AG04449 (cell line): ENCODE results near the gene ACBD4.

Experiments used
- CTCF ChIA-PET: fragments of 350-600 bp; formaldehyde crosslinking; extraction: SDS; loops from one replicate; lab custom pipeline; 2021; ENCODE audit warnings: antibody characterized with exemption; lab: Yijun Ruan, JAX
- POLR2A ChIA-PET: fragments of 400-600, 350-600 bp; formaldehyde crosslinking; extraction: SDS; loops from one replicate; lab custom pipeline; 2020; ENCODE audit warnings: antibody characterized with exemption, inconsistent platforms; lab: Yijun Ruan, JAX
- DNase-seq: peaks from one replicate; pipeline ENCODE4 v3.0.0-alpha.2; 2010; ENCODE audit warnings: low read depth, low spot score
- H3K4me3 ChIP-seq: 2 replicates; pipeline ENCODE4 v1.5.1; 2011; ENCODE audit warnings: low read depth, mild to moderate bottlenecking, control low read depth, low read length
- CTCF ChIP-seq: IDR thresholded peaks from one replicate; pipeline ENCODE4 v1.5.1; 2011; ENCODE audit warnings: mild to moderate bottlenecking, moderate library complexity, low read length, control low read depth, inconsistent platforms; ENCODE audit not compliant: insufficient read depth; ENCODE audit errors: missing control alignments

ACBD4 gene

GRCh38 chr17:45186801-45187354 lies 51.4 kb downstream of the ACBD4 start:
- ChIA-PET CTCF (interaction anchor here (3.2 kb wide), 1 partner anchor 11 kb away, joined by 34 read pairs; no protein-coding TSS in a partner anchor), POLR2A (interaction anchor here (0.5 to 0.6 kb wide), 2 partner anchors 39 to 128 kb away, joined by 3 read pairs; partner anchors contain the start of gene HEXIM1)
- H3K4me3 ChIP-seq, result no peak overlapping the region
- DNase-seq, result no peak
- no peak for TF ChIP-seq CTCF

GRCh38 chr17:45189009-45189408 lies 53.5 kb downstream of the ACBD4 start:
- ChIA-PET CTCF (interaction anchor here (0.7 to 20.5 kb wide), 4 partner anchors 9 to 54 kb away, joined by 3 to 677 read pairs (median 22); partner anchors contain the start of genes ACBD4 and PLCD3), POLR2A (interaction anchor here (0.6 kb wide), 1 partner anchor 730 kb away, joined by 3 read pairs; no protein-coding TSS in a partner anchor)
- DNase-seq, result no peak
- no peak overlapping the region for H3K4me3 ChIP-seq
- TF ChIP-seq CTCF, result no peak

GRCh38 chr17:45190503-45191255 lies 55.2 kb downstream of the ACBD4 start:
- CTCF ChIA-PET, result interaction anchor here (1.0 to 20.5 kb wide), 7 partner anchors 8 to 91 kb away, joined by 3 to 677 read pairs (median 6); partner anchors contain the start of genes ACBD4 and PLCD3
- no peak for TF ChIP-seq CTCF
- no peak for DNase-seq
- no peak overlapping the region for H3K4me3 ChIP-seq
- POLR2A ChIA-PET, result interaction anchor here (1.4 to 2.0 kb wide), 2 partner anchors 41 to 42 kb away, joined by 4 to 5 read pairs; partner anchors contain the start of gene HEXIM1
